ENCODE results near the gene SYTL5.

Gene SYTL5

GRCh38 chrX:38117485-38117884, 111.1 kb downstream of the SYTL5 start:
- Mint-ChIP-seq H3K9me3 (no peaks in the 10 kb centered on the region), H3K4me3 (no peak overlapping the region), H3K27ac (no peak overlapping the region), H3K36me3 (no peaks in the 10 kb centered on the region), H3K4me1 (no peaks in the 10 kb centered on the region), H3K27me3 (no peaks in the 10 kb centered on the region)
- CTCF ChIA-PET = no interaction called here
- no peak for DNase-seq

DNA sequence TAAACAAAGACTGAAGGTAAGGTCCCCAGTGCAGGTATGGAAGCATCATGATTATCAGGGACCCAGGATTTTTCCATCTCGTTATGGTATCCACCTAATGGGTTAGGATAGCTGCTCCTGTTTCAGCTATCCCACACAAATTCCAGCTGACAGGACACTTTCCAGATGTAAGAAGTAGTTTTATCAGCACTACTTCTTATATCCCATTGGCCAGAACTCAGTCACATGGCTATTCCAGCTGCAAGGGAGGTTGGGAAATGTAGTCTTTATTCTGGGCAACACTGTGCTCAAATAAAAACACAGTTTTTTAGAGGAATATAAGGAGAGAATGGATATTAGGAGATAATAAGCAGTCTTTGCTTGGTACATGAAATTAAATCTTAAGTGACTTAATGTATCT, 117.6 kb downstream of the SYTL5 start:
- CTCF ChIA-PET = no interaction called here
- Mint-ChIP-seq H3K27me3 (no peaks in the 10 kb centered on the region), H3K4me1 (no peaks in the 10 kb centered on the region), H3K4me3 (no peak overlapping the region), H3K9me3 (no peaks in the 10 kb centered on the region), H3K36me3 (no peaks in the 10 kb centered on the region), H3K27ac (no peak overlapping the region)
- no peak for DNase-seq

GRCh38 chrX:38126179-38126578, 119.8 kb downstream of the SYTL5 start:
- H3K4me1 Mint-ChIP-seq = no peaks in the 10 kb centered on the region
- DNase-seq = no peak
- H3K9me3 Mint-ChIP-seq = no peaks in the 10 kb centered on the region
- no peak overlapping the region for H3K27ac Mint-ChIP-seq
- no peaks in the 10 kb centered on the region for H3K27me3 Mint-ChIP-seq
- no peak overlapping the region for H3K4me3 Mint-ChIP-seq
- no peaks in the 10 kb centered on the region for H3K36me3 Mint-ChIP-seq
- CTCF ChIA-PET = no interaction called here

- Mint-ChIP-seq H3K4me1 (no peaks in the 10 kb centered on the region), H3K27ac (no peak overlapping the region), H3K4me3 (no peak overlapping the region), H3K36me3 (no peaks in the 10 kb centered on the region), H3K9me3 (no peaks in the 10 kb centered on the region), H3K27me3 (no peaks in the 10 kb centered on the region)
- CTCF ChIA-PET = no interaction called here
- DNase-seq = no peak
Observed at GRCh38 chrX:38127961-38128360, 121.6 kb downstream of the SYTL5 start.

DNA sequence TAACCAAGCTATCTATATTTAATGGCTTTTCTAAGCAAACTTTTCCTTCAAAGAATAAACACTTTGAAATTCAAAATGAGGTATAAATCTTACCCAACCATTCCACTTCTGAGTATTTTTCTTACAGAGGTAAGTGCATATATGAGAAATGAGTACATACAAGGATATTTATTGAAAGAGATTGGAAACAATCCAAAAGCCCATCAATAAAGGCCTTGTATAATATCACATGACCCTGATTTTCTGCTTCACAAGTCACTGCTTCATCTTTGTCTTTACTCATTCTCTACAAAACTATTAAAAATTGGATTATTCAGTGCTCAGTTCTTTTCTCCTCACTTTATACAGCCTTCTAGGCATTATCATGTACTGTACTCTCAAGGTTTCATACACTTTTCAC, 123.0 kb downstream of the SYTL5 start:
- CTCF ChIA-PET = no interaction called here
- DNase-seq = no peak
- no peaks in the 10 kb centered on the region for H3K4me1 Mint-ChIP-seq
- no peaks in the 10 kb centered on the region for H3K9me3 Mint-ChIP-seq
- H3K4me3 Mint-ChIP-seq = no peak overlapping the region
- H3K36me3 Mint-ChIP-seq = no peaks in the 10 kb centered on the region
- H3K27ac Mint-ChIP-seq = no peak overlapping the region
- no peaks in the 10 kb centered on the region for H3K27me3 Mint-ChIP-seq

- no peak overlapping the region for H3K4me3 Mint-ChIP-seq
- DNase-seq = no peak
- H3K9me3 Mint-ChIP-seq = no peaks in the 10 kb centered on the region
- CTCF ChIA-PET = no interaction called here
- H3K27ac Mint-ChIP-seq = no peak overlapping the region
- no peaks in the 10 kb centered on the region for H3K36me3 Mint-ChIP-seq
- no peaks in the 10 kb centered on the region for H3K4me1 Mint-ChIP-seq
- no peaks in the 10 kb centered on the region for H3K27me3 Mint-ChIP-seq
Observed at GRCh38 chrX:38138157-38138891, 132.0 kb downstream of the SYTL5 start.

DNA sequence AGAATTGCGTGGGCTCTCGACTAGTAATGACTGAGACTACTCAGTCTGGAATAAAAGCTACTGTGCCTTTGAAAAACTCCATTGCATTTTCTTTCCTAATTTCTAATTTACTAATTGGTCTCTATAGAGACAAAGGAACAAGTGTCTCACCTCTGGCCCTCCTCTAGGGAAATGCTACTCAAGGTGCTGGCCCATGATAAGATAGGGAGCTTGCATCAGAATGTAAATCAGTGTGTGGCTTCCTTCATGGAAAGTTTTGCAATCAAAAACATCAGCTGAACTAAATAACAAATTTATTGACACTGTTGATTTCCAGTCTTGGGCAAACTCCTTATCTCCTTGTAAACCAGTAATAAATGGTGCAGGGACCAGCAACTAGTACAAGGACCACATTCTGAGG, 132.5 kb downstream of the SYTL5 start:
- CTCF ChIA-PET = no interaction called here
- H3K36me3 Mint-ChIP-seq = no peaks in the 10 kb centered on the region
- no peak overlapping the region for H3K27ac Mint-ChIP-seq
- no peak overlapping the region for H3K4me3 Mint-ChIP-seq
- H3K27me3 Mint-ChIP-seq = no peaks in the 10 kb centered on the region
- DNase-seq = no peak
- no peaks in the 10 kb centered on the region for H3K9me3 Mint-ChIP-seq
- no peaks in the 10 kb centered on the region for H3K4me1 Mint-ChIP-seq

DNA sequence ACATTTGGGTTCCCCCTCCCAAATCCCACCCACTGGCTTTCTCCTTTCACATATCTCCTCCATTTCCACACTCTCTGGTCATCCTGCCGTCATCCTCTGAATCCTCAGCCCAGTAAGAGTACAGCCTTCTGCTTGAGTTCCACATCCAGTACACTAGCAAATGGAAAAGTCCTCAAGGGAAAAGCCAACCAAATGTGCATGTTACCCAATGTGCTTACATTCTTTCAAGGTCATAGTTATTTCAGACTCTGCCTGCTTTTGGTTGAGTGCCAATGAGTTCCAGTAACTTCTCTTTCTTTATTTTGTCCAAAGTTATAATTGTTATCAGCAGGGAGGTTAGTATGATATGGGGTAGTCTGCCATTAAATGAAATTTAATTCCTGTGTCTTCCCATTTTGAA, 136.3 kb downstream of the SYTL5 start:
- no peak overlapping the region for H3K4me3 Mint-ChIP-seq
- H3K4me1 Mint-ChIP-seq = no peaks in the 10 kb centered on the region
- no peaks in the 10 kb centered on the region for H3K36me3 Mint-ChIP-seq
- no peaks in the 10 kb centered on the region for H3K9me3 Mint-ChIP-seq
- CTCF ChIA-PET = no interaction called here
- no peak for DNase-seq
- no peak overlapping the region for H3K27ac Mint-ChIP-seq
- no peaks in the 10 kb centered on the region for H3K27me3 Mint-ChIP-seq

GRCh38 chrX:38149016-38149415, 142.7 kb downstream of the SYTL5 start:
- CTCF ChIA-PET = no interaction called here
- Mint-ChIP-seq H3K9me3 (no peaks in the 10 kb centered on the region), H3K27me3 (peaks cover 3% of the 10 kb centered on the region), H3K36me3 (no peaks in the 10 kb centered on the region), H3K27ac (no peak overlapping the region), H3K4me3 (no peak overlapping the region), H3K4me1 (no peaks in the 10 kb centered on the region)
- DNase-seq = no peak

GRCh38 chrX:38150993-38151392, 144.6 kb downstream of the SYTL5 start:
- Mint-ChIP-seq H3K36me3 (no peaks in the 10 kb centered on the region), H3K9me3 (no peaks in the 10 kb centered on the region), H3K4me3 (no peak overlapping the region), H3K27ac (no peak overlapping the region), H3K27me3 (peaks cover 3% of the 10 kb centered on the region), H3K4me1 (no peaks in the 10 kb centered on the region)
- DNase-seq = no peak
- CTCF ChIA-PET = no interaction called here

DNA sequence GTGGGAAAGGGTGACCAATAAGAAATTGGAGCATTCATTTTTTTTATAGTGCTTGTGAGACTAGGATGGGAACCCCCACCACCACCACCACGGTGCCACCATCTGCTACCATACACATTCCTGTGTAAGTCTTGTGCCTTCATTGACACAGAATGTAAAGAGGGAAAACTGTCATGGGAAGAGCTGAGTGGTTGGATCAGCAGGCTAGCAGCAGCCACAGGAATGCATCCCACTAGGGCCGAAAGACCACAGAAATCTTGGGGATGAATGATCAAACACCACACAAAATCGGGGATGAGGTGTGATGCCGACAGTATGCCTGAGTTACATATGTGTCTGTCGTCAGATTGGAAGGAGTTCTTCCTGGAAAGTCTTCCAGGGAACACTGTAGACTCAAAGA, 145.1 kb downstream of the SYTL5 start:
- CTCF ChIA-PET = no interaction called here
- Mint-ChIP-seq H3K4me3 (no peak overlapping the region), H3K27me3 (peaks cover 3% of the 10 kb centered on the region), H3K27ac (no peak overlapping the region), H3K9me3 (no peaks in the 10 kb centered on the region), H3K4me1 (no peaks in the 10 kb centered on the region), H3K36me3 (no peaks in the 10 kb centered on the region)
- DNase-seq = no peak

GRCh38 chrX:38154340-38154739, 148.0 kb downstream of the SYTL5 start:
- Mint-ChIP-seq H3K36me3 (no peaks in the 10 kb centered on the region), H3K9me3 (no peaks in the 10 kb centered on the region), H3K4me1 (no peaks in the 10 kb centered on the region), H3K27me3 (peaks cover 3% of the 10 kb centered on the region), H3K4me3 (no peak overlapping the region), H3K27ac (no peak overlapping the region)
- CTCF ChIA-PET = no interaction called here
- no peak for DNase-seq

DNA sequence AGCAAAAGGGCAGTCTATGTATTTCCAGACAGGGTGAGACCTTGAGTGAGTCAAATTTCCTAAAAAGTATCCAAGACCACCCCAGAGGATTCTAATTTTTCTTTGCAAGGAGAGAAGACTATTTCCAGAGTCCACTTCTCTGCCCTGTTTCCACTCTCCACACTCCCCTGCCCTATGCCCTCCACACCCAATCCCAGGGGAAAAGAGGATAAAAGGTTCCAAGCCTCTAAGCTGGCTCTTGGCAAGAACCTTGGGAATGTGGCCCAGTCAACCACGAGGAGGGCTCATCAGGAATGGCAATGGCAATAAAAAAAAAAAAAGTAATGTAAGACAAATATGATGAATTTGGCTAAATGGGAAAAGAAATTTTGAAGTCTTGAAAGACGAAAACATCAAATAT, 148.5 kb downstream of the SYTL5 start:
- Mint-ChIP-seq H3K9me3 (no peaks in the 10 kb centered on the region), H3K4me1 (no peaks in the 10 kb centered on the region), H3K4me3 (no peak overlapping the region), H3K36me3 (no peaks in the 10 kb centered on the region), H3K27me3 (peaks cover 3% of the 10 kb centered on the region), H3K27ac (no peak overlapping the region)
- DNase-seq = no peak
- CTCF ChIA-PET = no interaction called here

GRCh38 chrX:38156838-38157237, 150.5 kb downstream of the SYTL5 start:
- Mint-ChIP-seq H3K4me1 (no peaks in the 10 kb centered on the region), H3K27me3 (peaks cover 3% of the 10 kb centered on the region), H3K27ac (no peak overlapping the region), H3K36me3 (no peaks in the 10 kb centered on the region), H3K4me3 (no peak overlapping the region), H3K9me3 (no peaks in the 10 kb centered on the region)
- no peak for DNase-seq
- CTCF ChIA-PET = no interaction called here

DNA sequence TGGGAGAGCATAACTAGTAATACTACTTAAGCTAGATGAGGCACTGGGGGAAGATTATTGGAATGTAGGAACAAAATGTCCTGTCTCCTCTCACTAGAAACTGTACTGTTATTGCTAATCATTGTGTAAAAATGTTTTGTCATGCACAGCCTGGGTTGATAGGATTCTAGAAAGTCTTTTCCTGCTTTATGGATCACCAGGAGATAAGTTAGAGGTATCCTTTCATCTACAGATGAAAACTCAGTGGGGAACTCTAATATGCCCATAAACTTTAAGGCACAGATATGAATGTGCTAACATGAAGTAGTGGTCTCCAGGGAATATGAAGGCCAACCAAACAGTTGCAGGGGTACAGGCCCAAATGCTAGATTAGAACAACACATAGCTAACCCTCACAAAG, 156.8 kb downstream of the SYTL5 start:
- CTCF ChIA-PET = no interaction called here
- Mint-ChIP-seq H3K36me3 (no peaks in the 10 kb centered on the region), H3K4me1 (no peaks in the 10 kb centered on the region), H3K4me3 (no peak overlapping the region), H3K9me3 (no peaks in the 10 kb centered on the region), H3K27ac (no peak overlapping the region), H3K27me3 (no peaks in the 10 kb centered on the region)
- DNase-seq = no peak

DNA sequence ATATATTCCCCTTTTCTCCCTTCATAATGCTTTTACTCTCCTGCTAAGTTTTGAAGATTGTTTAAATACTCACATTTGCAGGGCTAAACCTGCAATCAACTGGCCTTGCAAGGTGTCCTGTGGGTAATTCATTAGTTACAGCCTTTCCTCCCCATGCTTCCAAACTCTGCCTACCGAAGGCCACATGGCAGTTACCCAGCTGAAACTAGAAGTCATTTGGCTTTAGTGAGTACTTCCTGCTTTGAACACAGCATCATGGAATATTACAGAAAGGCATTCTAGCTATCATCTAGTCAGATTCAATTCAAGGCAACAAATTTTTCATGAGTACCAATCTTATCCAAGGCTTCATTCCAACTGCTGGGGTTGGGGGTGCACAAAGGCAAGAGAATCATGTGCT, 158.7 kb downstream of the SYTL5 start:
- no peak for DNase-seq
- no peaks in the 10 kb centered on the region for H3K36me3 Mint-ChIP-seq
- no peaks in the 10 kb centered on the region for H3K9me3 Mint-ChIP-seq
- no peaks in the 10 kb centered on the region for H3K27me3 Mint-ChIP-seq
- no peaks in the 10 kb centered on the region for H3K4me1 Mint-ChIP-seq
- H3K27ac Mint-ChIP-seq = no peak overlapping the region
- CTCF ChIA-PET = interaction anchor here (1.3 kb wide), 1 partner anchor 249 kb away, joined by 3 read pairs; no protein-coding TSS in a partner anchor
- no peak overlapping the region for H3K4me3 Mint-ChIP-seq

All from activated naive CD4-positive, alpha-beta T cell treated with anti-CD3 and anti-CD28 coated beads, Interleukin-2, amount 10 ng/mL, durations not matched to agents 7 days and 5 days (primary cell).